OCI-LY1 (cell line): ENCODE measurements around the gene MAPK8IP3.

Experiments used
- H2AFZ ChIP-seq: fragments of 200-600 bp; sonication (generic), shearing (Covaris generic); 2 replicates; pipeline ENCODE4 v1.6.0; 2014; ENCODE audit warnings: antibody characterized with exemption, mild to moderate bottlenecking, low read length
- H3F3A ChIP-seq: fragments of 200-600 bp; sonication (generic), shearing (Covaris generic); 2 replicates; pipeline ENCODE4 v1.6.0; 2014; ENCODE audit warnings: mild to moderate bottlenecking, antibody characterized with exemption, low read length, moderate library complexity; ENCODE audit not compliant: insufficient read depth
- H3K27ac ChIP-seq: fragments of 200-600 bp; sonication (generic); 2 replicates; pipeline ENCODE4 v1.5.1; 2014; ENCODE audit warnings: low read length, mixed run types, mild to moderate bottlenecking, low read depth; ENCODE audit not compliant: poor library complexity, severe bottlenecking
- H3K27me3 ChIP-seq: fragments of 200-600 bp; sonication (generic); 2 replicates; pipeline ENCODE4 v1.6.0; 2014; ENCODE audit warnings: antibody characterized with exemption, mild to moderate bottlenecking, low read length, moderate library complexity; ENCODE audit not compliant: insufficient read depth
- H3K36me3 ChIP-seq: fragments of 200-600 bp; sonication (generic); 2 replicates; pipeline ENCODE4 v1.6.1; 2014; ENCODE audit warnings: mild to moderate bottlenecking, antibody characterized with exemption, low read length, moderate library complexity, mixed read lengths; ENCODE audit not compliant: insufficient read depth
- H3K4me1 ChIP-seq: fragments of 200-600 bp; sonication (generic); 2 replicates; pipeline ENCODE4 v1.5.1; 2014; ENCODE audit warnings: mild to moderate bottlenecking, low read length, moderate library complexity; ENCODE audit not compliant: insufficient read depth, severe bottlenecking
- H3K4me2 ChIP-seq: fragments of 200-600 bp; sonication (generic), shearing (Covaris generic); 2 replicates; pipeline ENCODE4 v1.6.1; 2014; ENCODE audit warnings: low read length
- H3K4me3 ChIP-seq: fragments of 200-600 bp; sonication (generic); 2 replicates; pipeline ENCODE4 v1.5.1; 2014; ENCODE audit warnings: low read length, low read depth, mild to moderate bottlenecking, mixed read lengths; ENCODE audit not compliant: poor library complexity, severe bottlenecking
- H3K79me2 ChIP-seq: fragments of 200-600 bp; shearing (Covaris generic); 2 replicates; pipeline ENCODE4 v1.6.1; 2016; ENCODE audit warnings: mixed run types, low read length, mixed read lengths; ENCODE audit not compliant: insufficient read depth
- H3K9ac ChIP-seq: fragments of 200-600 bp; sonication (generic), shearing (Covaris generic); 2 replicates; pipeline ENCODE4 v1.6.1; 2014; ENCODE audit warnings: mild to moderate bottlenecking, low read length, mixed read lengths
- H3K9me2 ChIP-seq: fragments of 200-600 bp; sonication (generic), shearing (Covaris generic); 2 replicates; pipeline ENCODE4 v1.6.1; 2014; ENCODE audit warnings: low read depth, mild to moderate bottlenecking, low read length, mixed read lengths
- H3K9me3 ChIP-seq: fragments of 200-600 bp; shearing (Covaris generic); 2 replicates; pipeline ENCODE4 v1.6.1; 2014; ENCODE audit warnings: low read length, mixed read lengths
- H4K20me1 ChIP-seq: fragments of 200-600 bp; sonication (generic), shearing (Covaris generic); 2 replicates; pipeline ENCODE4 v1.6.0; 2016; ENCODE audit warnings: mild to moderate bottlenecking, low read length; ENCODE audit not compliant: insufficient read depth
- CTCF ChIP-seq: fragments of 200-600 bp; sonication (generic), shearing (Covaris generic); IDR thresholded peaks from 2 replicates; pipeline ENCODE4 v1.5.1; 2017; ENCODE audit warnings: mild to moderate bottlenecking, antibody characterized with exemption, low read length, moderate library complexity, mixed read lengths
- EZH2 ChIP-seq: fragments of 200-600 bp; sonication (generic), shearing (Covaris generic); IDR thresholded peaks from 2 replicates; pipeline ENCODE4 v1.8.0; 2017; ENCODE audit warnings: borderline replicate concordance, mixed run types, mild to moderate bottlenecking, antibody characterized with exemption, low read length, moderate library complexity, mixed read lengths

MAPK8IP3 gene

GRCh38 chr16:1751946-1752345 is 46.0 kb downstream of the MAPK8IP3 start:
- TF ChIP-seq CTCF = no peak
- no peak for TF ChIP-seq EZH2
- Histone ChIP-seq H2AFZ (no peak overlapping the region), H3K27me3 (no peaks in the 10 kb centered on the region), H3K4me1 (no peaks in the 10 kb centered on the region), H3K4me3 (no peak overlapping the region), H3K36me3 (peaks cover 60% of the 10 kb centered on the region), H3F3A (no peaks in the 10 kb centered on the region), H3K9me2 (no peaks in the 10 kb centered on the region), H4K20me1 (no peaks in the 10 kb centered on the region), H3K4me2 (no peak overlapping the region), H3K27ac (no peak overlapping the region), H3K9me3 (no peaks in the 10 kb centered on the region), H3K79me2 (no peaks in the 10 kb centered on the region), H3K9ac (no peak overlapping the region)

GRCh38 chr16:1752853-1753252 is 46.9 kb downstream of the MAPK8IP3 start:
- H3K4me1 ChIP-seq = no peaks in the 10 kb centered on the region
- TF ChIP-seq CTCF = no peak
- TF ChIP-seq EZH2 = no peak
- H3K9me2 ChIP-seq = no peaks in the 10 kb centered on the region
- H3K36me3 ChIP-seq = peaks cover 52% of the 10 kb centered on the region
- H3K9ac ChIP-seq = no peak overlapping the region
- no peaks in the 10 kb centered on the region for H3F3A ChIP-seq
- H4K20me1 ChIP-seq = no peaks in the 10 kb centered on the region
- H3K79me2 ChIP-seq = no peaks in the 10 kb centered on the region
- no peaks in the 10 kb centered on the region for H3K27me3 ChIP-seq
- no peak overlapping the region for H3K4me3 ChIP-seq
- H2AFZ ChIP-seq = no peak overlapping the region
- H3K27ac ChIP-seq = no peak overlapping the region
- no peak overlapping the region for H3K4me2 ChIP-seq
- no peaks in the 10 kb centered on the region for H3K9me3 ChIP-seq

- TF ChIP-seq CTCF = no peak
- no peak for TF ChIP-seq EZH2
- H3K36me3 ChIP-seq = peaks cover 43% of the 10 kb centered on the region
Observed at GRCh38 chr16:1754204-1754603, 48.2 kb downstream of the MAPK8IP3 start.

More at GRCh38 chr16:1754204-1754603, 48.2 kb downstream of the MAPK8IP3 start:
- Histone ChIP-seq H3K9ac (no peak overlapping the region), H3K79me2 (no peaks in the 10 kb centered on the region), H3K27me3 (no peaks in the 10 kb centered on the region), H3K27ac (no peak overlapping the region), H3K9me2 (no peaks in the 10 kb centered on the region), H3F3A (no peaks in the 10 kb centered on the region), H3K9me3 (no peaks in the 10 kb centered on the region), H3K4me2 (no peak overlapping the region), H2AFZ (no peak overlapping the region), H4K20me1 (no peaks in the 10 kb centered on the region), H3K4me1 (no peaks in the 10 kb centered on the region), H3K4me3 (no peak overlapping the region)
